ENCODE data around the gene RERE. TPM values are rescaled to one million over a fixed set of nuclear protein-coding genes. Genes with fewer than 3 reads are reported as not detected.
A peak's percentile ranks its signal among the peaks of the same experiment; 100 is the strongest.

Gene RERE
- total RNA-seq, 2 experiments from 2014 or later, result 73.1 to 211 TPM

GRCh38 chr1:8410791-8411190 is 406.6 kb downstream of the RERE start:
- H3K4me1 ChIP-seq (ENCODE audit: insufficient read depth, low read length, poor library complexity, severe bottlenecking), result peaks cover 42% of the 10 kb centered on the region
- no TSS peak for BruUV-seq (replicated peaks)
- H3K79me2 ChIP-seq (ENCODE audit: insufficient read depth, low read depth, low read length), result peaks cover 100% of the 10 kb centered on the region
- peaks cover 100% of the 10 kb centered on the region for H3K36me3 ChIP-seq (ENCODE audit: insufficient read depth, low read length)
- H4K20me1 ChIP-seq (ENCODE audit: insufficient read depth, low read length), result peaks cover 59% of the 10 kb centered on the region
- no peak overlapping the region for H2AFZ ChIP-seq (ENCODE audit: low read length)
- H3K4me2 ChIP-seq (ENCODE audit: low read length), result no peak overlapping the region
- no peak for TF ChIP-seq EZH2phosphoT487 (IDR thresholded peaks at IDR 0.05; ENCODE audit: borderline replicate concordance, low read depth, low read length)
- TF ChIP-seq CTCF (conservative IDR thresholded peaks at IDR 0.05; ENCODE audit: low read length), result no peak
- intact Hi-C loops (cut with micrococcal nuclease; ENCODE audit: unreplicated experiment), result no loop called here
- H3K27ac ChIP-seq (ENCODE audit: low read depth, low read length, poor library complexity, severe bottlenecking), result peak overlapping the region; percentile 23
- ChIA-PET POLR2A (interaction anchor here (1.1 to 2.3 kb wide), 2 partner anchors 10 to 61 kb away, joined by 4 to 10 read pairs; no protein-coding TSS in a partner anchor), CTCF (ENCODE audit: unreplicated experiment) (no interaction called here)
- H3K9me3 ChIP-seq (ENCODE audit: low read length), result no peaks in the 10 kb centered on the region
- H3K9me2 ChIP-seq (ENCODE audit: insufficient read depth, low read length), result no peaks in the 10 kb centered on the region
- DNase-seq (ENCODE audit: low spot score), result no peak
- no peak overlapping the region for H3K4me3 ChIP-seq (ENCODE audit: low read depth, low read length, poor library complexity, severe bottlenecking)

GRCh38 chr1:8409606-8410005 is 407.8 kb downstream of the RERE start:
- peak overlapping the region; percentile 30 for H3K27ac ChIP-seq (ENCODE audit: low read depth, low read length, poor library complexity, severe bottlenecking)
- intact Hi-C loops (cut with micrococcal nuclease; ENCODE audit: unreplicated experiment), result no loop called here

More at GRCh38 chr1:8409606-8410005, 407.8 kb downstream of the RERE start:
- H3K4me1 ChIP-seq (ENCODE audit: insufficient read depth, low read length, poor library complexity, severe bottlenecking), result peaks cover 32% of the 10 kb centered on the region
- H3K4me3 ChIP-seq (ENCODE audit: low read depth, low read length, poor library complexity, severe bottlenecking), result no peak overlapping the region
- CTCF ChIA-PET (ENCODE audit: unreplicated experiment), result interaction anchor here (1.6 kb wide), 1 partner anchor 10 kb away, joined by 6 read pairs; no protein-coding TSS in a partner anchor
- POLR2A ChIA-PET, result interaction anchor here (0.5 to 2.3 kb wide), 5 partner anchors 11 to 495 kb away, joined by 3 to 10 read pairs (median 4); no protein-coding TSS in a partner anchor
- DNase-seq (ENCODE audit: low spot score), result no peak
- no peak for TF ChIP-seq EZH2phosphoT487 (IDR thresholded peaks at IDR 0.05; ENCODE audit: borderline replicate concordance, low read depth, low read length)
- no peak for TF ChIP-seq CTCF (conservative IDR thresholded peaks at IDR 0.05; ENCODE audit: low read length)
- H3K9me3 ChIP-seq (ENCODE audit: low read length), result no peaks in the 10 kb centered on the region
- peaks cover 100% of the 10 kb centered on the region for H3K79me2 ChIP-seq (ENCODE audit: insufficient read depth, low read depth, low read length)
- no peaks in the 10 kb centered on the region for H3K9me2 ChIP-seq (ENCODE audit: insufficient read depth, low read length)
- H3K36me3 ChIP-seq (ENCODE audit: insufficient read depth, low read length), result peaks cover 100% of the 10 kb centered on the region
- no peak overlapping the region for H2AFZ ChIP-seq (ENCODE audit: low read length)
- peaks cover 48% of the 10 kb centered on the region for H4K20me1 ChIP-seq (ENCODE audit: insufficient read depth, low read length)
- peak overlapping the region; percentile 17; the same call in 1 of the 2 replicates for H3K4me2 ChIP-seq (ENCODE audit: low read length)
- no TSS peak for BruUV-seq (replicated peaks)

All from OCI-LY7 (cell line).